Endodermal cell (in vitro differentiated cells): ENCODE measurements around the gene PREP. TPM values are rescaled to one million over a fixed set of nuclear protein-coding genes. Genes with fewer than 3 reads are reported as not detected.

Experiments used
- DNase-seq: peaks from one replicate; pipeline ENCODE4 v3.0.0-alpha.2; 2017
- H3K27ac ChIP-seq: 2 replicates; pipeline ENCODE4 v1.5.1; 2013; ENCODE audit warnings: mild to moderate bottlenecking, low read depth, low read length, moderate library complexity
- H3K27me3 ChIP-seq: 2 replicates; pipeline ENCODE4 v1.6.1; 2013; ENCODE audit warnings: mild to moderate bottlenecking, low read length, moderate library complexity; ENCODE audit not compliant: insufficient read depth, control insufficient read depth, poor library complexity, severe bottlenecking
- H3K36me3 ChIP-seq: 2 replicates; pipeline ENCODE4 v1.7.0; 2013; ENCODE audit warnings: mild to moderate bottlenecking, low read length, moderate library complexity; ENCODE audit not compliant: control insufficient read depth, insufficient read depth
- H3K4me1 ChIP-seq: one replicate; pipeline ENCODE4 v1.7.0; 2013; ENCODE audit warnings: low read length; ENCODE audit not compliant: control insufficient read depth, insufficient read depth
- H3K4me3 ChIP-seq: 2 replicates; pipeline ENCODE4 v1.5.1; 2013; ENCODE audit warnings: mild to moderate bottlenecking, low read length, moderate library complexity
- H3K9ac ChIP-seq: 2 replicates; pipeline ENCODE4 v1.6.1; 2013; ENCODE audit warnings: mild to moderate bottlenecking, low read length, moderate library complexity; ENCODE audit not compliant: poor library complexity, severe bottlenecking; ENCODE audit errors: extremely low read depth
- H3K9me3 ChIP-seq: 2 replicates; pipeline ENCODE4 v1.6.1; 2013; ENCODE audit warnings: mild to moderate bottlenecking, low read length, moderate library complexity; ENCODE audit not compliant: control insufficient read depth
- H3K27ac Mint-ChIP-seq: 2 replicates; pipeline ENCODE4 v1.8.0; 2020; ENCODE audit warnings: mixed read lengths
- H3K27me3 Mint-ChIP-seq: 2 replicates; pipeline ENCODE4 v1.8.0; 2021; ENCODE audit warnings: mild to moderate bottlenecking, mixed read lengths; ENCODE audit not compliant: insufficient read depth
- H3K36me3 Mint-ChIP-seq: 2 replicates; pipeline ENCODE4 v1.8.0; 2020; ENCODE audit warnings: low read depth, mixed read lengths
- H3K4me1 Mint-ChIP-seq: 2 replicates; pipeline ENCODE4 v1.8.0; 2020; ENCODE audit warnings: mixed read lengths
- H3K4me3 Mint-ChIP-seq: 2 replicates; pipeline ENCODE4 v1.8.0; 2020; ENCODE audit warnings: mild to moderate bottlenecking, moderate library complexity, mixed read lengths
- H3K9me3 Mint-ChIP-seq: 2 replicates; pipeline ENCODE4 v1.8.0; 2020; ENCODE audit warnings: mild to moderate bottlenecking, mixed read lengths
- CTCF ChIP-seq: fragments of 200-600 bp; sonication (generic); conservative IDR thresholded peaks from 2 replicates; pipeline ENCODE4 v1.5.0; 2021; ENCODE audit warnings: antibody characterized with exemption, mild to moderate bottlenecking
- WGBS, 2 experiments: methylation state at CpG; one replicate each; pipeline versions ENCODE4 v1.1.5 to v1.1.7; 2013; ENCODE audit warnings: missing lambda C conversion rate in 2 of 2, mixed read lengths in 1 of 2; ENCODE audit not compliant: insufficient coverage in 1 of 2, insufficient read length in 1 of 2; 5-methylcytosine and 5-hydroxymethylcytosine counted together
- total RNA-seq, 2 donors: library from RNA; stranded (reverse); fragmentation: NEBNext Ultra II Directional in 1 of 2; extraction: Animal tissue kit (Norgen Biotek cat#: 25700) in 1 of 2; gene quantifications; 2 replicates in 1 of 2; 3 replicates in 1 of 2; pipeline ENCODE4 v1.2.1, GENCODE V29; 2021

The PREP gene
- total RNA-seq, 2 donors from 2014 or later = 42.9 to 52.2 TPM

- H3K27ac Mint-ChIP-seq = no peak overlapping the region
Observed at GRCh38 chr6:105363100-105363754, 39.7 kb downstream of the PREP start.

GRCh38 chr6:105359419-105360370, 43.2 kb downstream of the PREP start:
- H3K9me3 Mint-ChIP-seq = peaks cover 13% of the 10 kb centered on the region
- Histone ChIP-seq H3K36me3 (peaks cover 49% of the 10 kb centered on the region), H3K9ac (no peak overlapping the region), H3K27ac (no peak overlapping the region), H3K27me3 (no peaks in the 10 kb centered on the region), H3K4me1 (no peaks in the 10 kb centered on the region), H3K4me3 (no peak overlapping the region), H3K9me3 (peaks cover 14% of the 10 kb centered on the region)
- 94 to 96% methylated on average over 10 of the region's 10 CpGs for WGBS, 2 experiments
- peaks cover 42% of the 10 kb centered on the region for H3K36me3 Mint-ChIP-seq
- H3K27ac Mint-ChIP-seq = peak overlapping the region; percentile 3
- no peaks in the 10 kb centered on the region for H3K27me3 Mint-ChIP-seq
- peaks cover 3% of the 10 kb centered on the region for H3K4me1 Mint-ChIP-seq
- no peak overlapping the region for H3K4me3 Mint-ChIP-seq
- DNase-seq = no peak
- peak; percentile 14 for TF ChIP-seq CTCF

More at GRCh38 chr6:105363100-105363754, 39.7 kb downstream of the PREP start:
- Mint-ChIP-seq H3K27me3 (no peaks in the 10 kb centered on the region), H3K4me3 (no peak overlapping the region), H3K36me3 (peaks cover 31% of the 10 kb centered on the region), H3K4me1 (peaks cover 3% of the 10 kb centered on the region), H3K9me3 (no peaks in the 10 kb centered on the region)
- no peak overlapping the region for H3K9ac ChIP-seq
- 68% methylated on average over 1 of the region's 1 CpG; no CpG with 5 or more reads in 1 of the 2 experiments for WGBS, 2 experiments
- H3K27me3 ChIP-seq = no peaks in the 10 kb centered on the region
- no peaks in the 10 kb centered on the region for H3K4me1 ChIP-seq
- peak; percentile 70 for TF ChIP-seq CTCF
- no peak overlapping the region for H3K4me3 ChIP-seq
- no peak for DNase-seq
- H3K27ac ChIP-seq = no peak overlapping the region
- H3K36me3 ChIP-seq = peaks cover 38% of the 10 kb centered on the region
- H3K9me3 ChIP-seq = no peaks in the 10 kb centered on the region

- Histone ChIP-seq H3K27ac (no peak overlapping the region), H3K27me3 (no peaks in the 10 kb centered on the region), H3K4me3 (no peak overlapping the region), H3K9ac (no peak overlapping the region), H3K9me3 (peaks cover 14% of the 10 kb centered on the region), H3K4me1 (no peaks in the 10 kb centered on the region), H3K36me3 (peaks cover 63% of the 10 kb centered on the region)
- H3K27ac Mint-ChIP-seq = no peak overlapping the region
- 71 to 95% methylated on average over 1 of the region's 1 CpG for WGBS, 2 experiments
- H3K36me3 Mint-ChIP-seq = peaks cover 54% of the 10 kb centered on the region
- peaks cover 3% of the 10 kb centered on the region for H3K4me1 Mint-ChIP-seq
- H3K9me3 Mint-ChIP-seq = peaks cover 13% of the 10 kb centered on the region
- TF ChIP-seq CTCF = no peak
- DNase-seq = no peak
- no peaks in the 10 kb centered on the region for H3K27me3 Mint-ChIP-seq
- H3K4me3 Mint-ChIP-seq = no peak overlapping the region
Observed at GRCh38 chr6:105357165-105357564, 45.7 kb downstream of the PREP start.
